Measurements from ENCODE around the gene GRB10. TPM values are rescaled to one million over a fixed set of nuclear protein-coding genes. Genes with fewer than 3 reads are reported as not detected.

The GRB10 gene
- total RNA-seq, 4 donors from 2014 or later = 40.4 to 88.6 (median 61.1) TPM

DNA sequence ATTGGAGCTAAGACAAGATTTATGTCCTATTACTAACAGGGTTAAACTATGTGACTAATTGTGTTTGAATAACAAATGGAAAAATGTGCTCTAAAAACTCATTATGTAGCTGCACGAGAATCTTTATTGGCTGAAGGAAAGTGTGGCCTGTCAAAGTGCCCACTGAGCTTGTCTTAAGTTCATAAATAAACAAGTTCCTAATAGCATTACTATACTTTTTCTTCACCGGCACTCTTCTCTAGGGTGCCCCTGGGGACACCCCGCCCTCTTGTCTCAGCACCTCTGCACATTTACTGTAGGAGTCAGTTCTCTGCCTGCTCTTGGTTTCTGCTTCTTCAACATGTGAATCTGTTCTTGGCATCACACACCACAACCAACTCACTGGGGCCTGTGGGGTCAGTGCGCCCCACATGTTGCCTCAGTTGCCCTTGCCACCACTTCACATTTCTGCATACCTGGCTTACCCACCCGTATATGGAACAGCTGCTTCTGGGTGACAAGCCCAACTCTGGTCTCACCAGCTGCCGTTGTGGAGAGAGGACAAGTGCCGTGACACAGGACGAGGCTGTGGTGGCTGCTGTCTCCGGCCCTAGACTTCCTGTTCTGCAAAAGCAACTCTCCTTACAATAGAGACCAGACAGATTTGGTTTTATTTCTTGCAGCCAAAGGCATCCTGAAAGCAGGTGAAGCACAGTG lies 121.2 kb downstream of the GRB10 start:
- Histone ChIP-seq H3K4me3 (no peak overlapping the region), H3K27ac (peak overlapping the region; percentile 85 to 97 (median 92)), H3K36me3 (no peaks in the 10 kb centered on the region), H3K4me1 (peaks cover 84 to 98% of the 10 kb centered on the region in 2 donors), H3K9me3 (no peaks in the 10 kb centered on the region), H3K27me3 (no peaks in the 10 kb centered on the region)
- in situ Hi-C loops (cut with MboI; ENCODE audit: low sequenced_read_pairs in 4 of 4) (no loop called here), intact Hi-C loops (cut with DNase I; ENCODE audit: low total_unique reads) (no loop called here)
- ATAC-seq (no peak), DNase-seq (no peak)
- TF ChIP-seq POLR2A (IDR thresholded peaks at IDR 0.05) = no peak
- TF ChIP-seq, protein P1, sequence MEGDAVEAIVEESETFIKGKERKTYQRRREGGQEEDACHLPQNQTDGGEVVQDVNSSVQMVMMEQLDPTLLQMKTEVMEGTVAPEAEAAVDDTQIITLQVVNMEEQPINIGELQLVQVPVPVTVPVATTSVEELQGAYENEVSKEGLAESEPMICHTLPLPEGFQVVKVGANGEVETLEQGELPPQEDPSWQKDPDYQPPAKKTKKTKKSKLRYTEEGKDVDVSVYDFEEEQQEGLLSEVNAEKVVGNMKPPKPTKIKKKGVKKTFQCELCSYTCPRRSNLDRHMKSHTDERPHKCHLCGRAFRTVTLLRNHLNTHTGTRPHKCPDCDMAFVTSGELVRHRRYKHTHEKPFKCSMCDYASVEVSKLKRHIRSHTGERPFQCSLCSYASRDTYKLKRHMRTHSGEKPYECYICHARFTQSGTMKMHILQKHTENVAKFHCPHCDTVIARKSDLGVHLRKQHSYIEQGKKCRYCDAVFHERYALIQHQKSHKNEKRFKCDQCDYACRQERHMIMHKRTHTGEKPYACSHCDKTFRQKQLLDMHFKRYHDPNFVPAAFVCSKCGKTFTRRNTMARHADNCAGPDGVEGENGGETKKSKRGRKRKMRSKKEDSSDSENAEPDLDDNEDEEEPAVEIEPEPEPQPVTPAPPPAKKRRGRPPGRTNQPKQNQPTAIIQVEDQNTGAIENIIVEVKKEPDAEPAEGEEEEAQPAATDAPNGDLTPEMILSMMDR (IDR thresholded peaks at IDR 0.05 in 4 of 5, conservative IDR thresholded peaks at IDR 0.05 in 1 of 5) = no peak

GRCh38 chr7:50660830-50661175 lies 121.9 kb downstream of the GRB10 start:
- DNase-seq (no peak), ATAC-seq (no peak)
- intact Hi-C loops (cut with DNase I; ENCODE audit: low total_unique reads) (no loop called here), in situ Hi-C loops (cut with MboI; ENCODE audit: low sequenced_read_pairs in 4 of 4) (no loop called here)
- Histone ChIP-seq H3K4me1 (peaks cover 84 to 98% of the 10 kb centered on the region in 2 donors), H3K27ac (peak overlapping the region in 2 of 4 donors; percentile 96 to 97), H3K36me3 (no peaks in the 10 kb centered on the region), H3K27me3 (no peaks in the 10 kb centered on the region), H3K9me3 (no peaks in the 10 kb centered on the region), H3K4me3 (no peak overlapping the region)
- TF ChIP-seq, protein P1 (IDR thresholded peaks at IDR 0.05 in 4 of 5, conservative IDR thresholded peaks at IDR 0.05 in 1 of 5) = no peak
- no peak for TF ChIP-seq POLR2A (IDR thresholded peaks at IDR 0.05)

DNA sequence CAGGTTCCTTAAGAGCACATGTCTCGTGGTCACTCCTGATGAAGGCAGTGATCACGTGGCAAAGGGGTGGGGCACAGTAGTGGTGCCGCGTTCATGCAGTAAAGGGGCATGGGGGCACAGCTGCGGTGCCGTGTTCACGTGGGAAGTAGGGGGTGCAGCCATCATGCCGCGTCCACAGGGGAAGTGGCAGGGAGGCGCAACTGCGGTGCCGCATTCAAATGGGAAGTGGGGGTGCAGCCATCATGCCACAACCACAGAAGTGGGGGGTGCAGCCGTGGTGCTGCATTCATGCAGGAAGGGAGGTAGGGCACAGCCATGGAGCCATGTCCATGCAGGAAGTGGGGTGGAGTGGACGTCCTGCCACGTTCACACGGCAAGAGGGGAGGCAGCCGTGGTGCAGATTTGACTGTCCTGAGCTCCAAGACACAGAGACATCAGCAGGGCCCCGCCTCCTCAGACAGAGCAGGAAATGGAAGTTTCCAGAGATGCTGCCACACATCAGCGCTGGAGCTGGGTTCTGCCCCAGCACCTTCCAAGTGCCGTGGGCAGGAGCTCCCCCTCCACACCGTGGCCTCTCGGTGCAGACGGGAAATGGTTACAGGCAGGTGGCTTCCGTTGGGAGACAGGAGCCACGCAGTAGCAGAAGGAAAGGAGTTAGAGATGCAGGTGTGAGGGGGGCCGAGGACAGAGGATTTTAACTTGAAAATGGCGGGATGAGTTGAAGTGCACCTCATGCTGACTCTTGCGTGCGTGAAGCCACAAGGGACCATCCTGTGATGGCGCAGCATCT lies 122.5 kb downstream of the GRB10 start:
- TF ChIP-seq, protein P1 (IDR thresholded peaks at IDR 0.05 in 4 of 5, conservative IDR thresholded peaks at IDR 0.05 in 1 of 5) = no peak
- no peak for TF ChIP-seq POLR2A (IDR thresholded peaks at IDR 0.05)
- no peaks in the 10 kb centered on the region for H3K36me3 ChIP-seq
- no peak for DNase-seq

GRCh38 chr7:50659329-50659965 lies 123.2 kb downstream of the GRB10 start:
- peak overlapping the region; percentile 93 to 97 (median 94) for H3K27ac ChIP-seq
- no peaks in the 10 kb centered on the region for H3K36me3 ChIP-seq
- no peak for ATAC-seq
- intact Hi-C loops (cut with DNase I; ENCODE audit: low total_unique reads) = no loop called here
- in situ Hi-C loops (cut with MboI; ENCODE audit: low sequenced_read_pairs in 4 of 4) = loop anchor here in 1 of 4 donors (10.0 kb wide), 1 partner anchor 155 kb away; no protein-coding TSS in a partner anchor
- H3K9me3 ChIP-seq = no peaks in the 10 kb centered on the region
- H3K4me3 ChIP-seq = no peak overlapping the region
- peak in 1 of 2 donors; percentile 61 for DNase-seq
- H3K4me1 ChIP-seq = peaks cover 84 to 98% of the 10 kb centered on the region in 2 donors
- no peaks in the 10 kb centered on the region for H3K27me3 ChIP-seq
- TF ChIP-seq POLR2A (IDR thresholded peaks at IDR 0.05) = no peak
- TF ChIP-seq, protein P1 (IDR thresholded peaks at IDR 0.05 in 4 of 5, conservative IDR thresholded peaks at IDR 0.05 in 1 of 5) = no peak

More for the DNA sequence above, 122.5 kb downstream of the GRB10 start:
- no peaks in the 10 kb centered on the region for H3K27me3 ChIP-seq
- no peak overlapping the region for H3K4me3 ChIP-seq
- H3K9me3 ChIP-seq = no peaks in the 10 kb centered on the region
- no peak for ATAC-seq
- H3K4me1 ChIP-seq = peaks cover 84 to 98% of the 10 kb centered on the region in 2 donors
- in situ Hi-C loops (cut with MboI; ENCODE audit: low sequenced_read_pairs in 4 of 4) = no loop called here
- intact Hi-C loops (cut with DNase I; ENCODE audit: low total_unique reads) = no loop called here
- peak overlapping the region; percentile 7 to 97 (median 94) for H3K27ac ChIP-seq
